ENCODE data around the gene KLHL22.

KLHL22 gene

GRCh38 chr22:20531404-20532201 lies 36.0 kb upstream of the KLHL22 start:
- H3K4me3 ChIP-seq (ENCODE audit: low read length, poor library complexity, severe bottlenecking) = no peak overlapping the region
- no peaks in the 10 kb centered on the region for H3K9me3 ChIP-seq (ENCODE audit: insufficient read depth, low read depth, low read length)
- H2AFZ ChIP-seq (ENCODE audit: low read length) = no peak overlapping the region
- TF ChIP-seq EZH2phosphoT487 (IDR thresholded peaks at IDR 0.05; ENCODE audit: borderline replicate concordance) (no peak), CTCF (conservative IDR thresholded peaks at IDR 0.05; ENCODE audit: low read length) (no peak)
- no peaks in the 10 kb centered on the region for H3K9me2 ChIP-seq (replicated peaks; ENCODE audit: low read depth, low read length)
- no peaks in the 10 kb centered on the region for H3K27me3 ChIP-seq (ENCODE audit: insufficient read depth, low read length, poor library complexity, severe bottlenecking)
- H4K20me1 ChIP-seq (ENCODE audit: insufficient read depth, low read length, poor library complexity, severe bottlenecking) = peaks cover 68% of the 10 kb centered on the region
- H3K4me1 ChIP-seq (ENCODE audit: insufficient read depth, low read length, poor library complexity, severe bottlenecking) = peaks cover 26% of the 10 kb centered on the region
- H3K79me2 ChIP-seq (ENCODE audit: insufficient read depth, low read length) = peaks cover 92% of the 10 kb centered on the region
- H3K9ac ChIP-seq (ENCODE audit: low read depth, low read length, poor library complexity, severe bottlenecking) = no peak overlapping the region
- H3K4me2 ChIP-seq (ENCODE audit: low read depth, low read length, poor library complexity, severe bottlenecking) = no peak overlapping the region
- no peaks in the 10 kb centered on the region for H3F3A ChIP-seq (ENCODE audit: low read depth)
- H3K36me3 ChIP-seq (ENCODE audit: insufficient read depth, low read length) = peaks cover 41% of the 10 kb centered on the region; the same call in 1 of the 2 replicates

GRCh38 chr22:20531154-20531403 lies 35.5 kb upstream of the KLHL22 start:
- Histone ChIP-seq H3F3A (ENCODE audit: low read depth) (no peaks in the 10 kb centered on the region), H3K9me3 (ENCODE audit: insufficient read depth, low read depth, low read length) (no peaks in the 10 kb centered on the region), H3K79me2 (ENCODE audit: insufficient read depth, low read length) (peaks cover 94% of the 10 kb centered on the region), H2AFZ (ENCODE audit: low read length) (no peak overlapping the region), H3K9me2 (replicated peaks; ENCODE audit: low read depth, low read length) (no peaks in the 10 kb centered on the region), H3K9ac (ENCODE audit: low read depth, low read length, poor library complexity, severe bottlenecking) (no peak overlapping the region), H3K4me3 (ENCODE audit: low read length, poor library complexity, severe bottlenecking) (no peak overlapping the region), H4K20me1 (ENCODE audit: insufficient read depth, low read length, poor library complexity, severe bottlenecking) (peaks cover 70% of the 10 kb centered on the region), H3K4me1 (ENCODE audit: insufficient read depth, low read length, poor library complexity, severe bottlenecking) (peaks cover 26% of the 10 kb centered on the region), H3K4me2 (ENCODE audit: low read depth, low read length, poor library complexity, severe bottlenecking) (no peak overlapping the region), H3K27me3 (ENCODE audit: insufficient read depth, low read length, poor library complexity, severe bottlenecking) (no peaks in the 10 kb centered on the region), H3K36me3 (ENCODE audit: insufficient read depth, low read length) (peaks cover 43% of the 10 kb centered on the region; the same call in 1 of the 2 replicates)
- no peak for TF ChIP-seq CTCF (conservative IDR thresholded peaks at IDR 0.05; ENCODE audit: low read length)

- peaks cover 75% of the 10 kb centered on the region for H4K20me1 ChIP-seq (ENCODE audit: insufficient read depth, low read length, poor library complexity, severe bottlenecking)
- H3K4me3 ChIP-seq (ENCODE audit: low read length, poor library complexity, severe bottlenecking) = no peak overlapping the region
- TF ChIP-seq EZH2phosphoT487 (IDR thresholded peaks at IDR 0.05; ENCODE audit: borderline replicate concordance) (no peak), CTCF (conservative IDR thresholded peaks at IDR 0.05; ENCODE audit: low read length) (no peak)
- H3K36me3 ChIP-seq (ENCODE audit: insufficient read depth, low read length) = peaks cover 44% of the 10 kb centered on the region; the same call in 1 of the 2 replicates
- H3K9me3 ChIP-seq (ENCODE audit: insufficient read depth, low read depth, low read length) = no peaks in the 10 kb centered on the region
- H3K79me2 ChIP-seq (ENCODE audit: insufficient read depth, low read length) = peaks cover 99% of the 10 kb centered on the region
- no peak overlapping the region for H2AFZ ChIP-seq (ENCODE audit: low read length)
- H3K4me1 ChIP-seq (ENCODE audit: insufficient read depth, low read length, poor library complexity, severe bottlenecking) = peaks cover 26% of the 10 kb centered on the region
- no peak overlapping the region for H3K4me2 ChIP-seq (ENCODE audit: low read depth, low read length, poor library complexity, severe bottlenecking)
- H3K9me2 ChIP-seq (replicated peaks; ENCODE audit: low read depth, low read length) = no peaks in the 10 kb centered on the region
- H3F3A ChIP-seq (ENCODE audit: low read depth) = no peaks in the 10 kb centered on the region
- H3K9ac ChIP-seq (ENCODE audit: low read depth, low read length, poor library complexity, severe bottlenecking) = no peak overlapping the region
- no peaks in the 10 kb centered on the region for H3K27me3 ChIP-seq (ENCODE audit: insufficient read depth, low read length, poor library complexity, severe bottlenecking)
Measured at GRCh38 chr22:20530368-20531153, 35.0 kb upstream of the KLHL22 start.

Measured in Loucy (cell line).